Endothelial cell (in vitro differentiated cells): ENCODE results near the gene TMEM147. TPM values are rescaled to one million over a fixed set of nuclear protein-coding genes. Genes with fewer than 3 reads are reported as not detected.

Experiments used
- DNase-seq: peaks from one replicate; pipeline ENCODE4 v3.0.0; 2021; ENCODE audit warnings: low spot score
- H3K27ac Mint-ChIP-seq: one replicate; pipeline ENCODE4 v1.8.0; 2021; ENCODE audit warnings: mixed read lengths, inconsistent platforms; ENCODE audit not compliant: unreplicated experiment
- H3K27me3 Mint-ChIP-seq: one replicate; pipeline ENCODE4 v1.8.0; 2021; ENCODE audit warnings: mild to moderate bottlenecking, moderate library complexity, mixed read lengths, inconsistent platforms; ENCODE audit not compliant: unreplicated experiment
- H3K36me3 Mint-ChIP-seq: one replicate; pipeline ENCODE4 v1.8.0; 2021; ENCODE audit warnings: mild to moderate bottlenecking, low read depth, mixed read lengths, inconsistent platforms; ENCODE audit not compliant: unreplicated experiment
- H3K4me1 Mint-ChIP-seq: one replicate; pipeline ENCODE4 v1.8.0; 2021; ENCODE audit warnings: mild to moderate bottlenecking, mixed read lengths, inconsistent platforms; ENCODE audit not compliant: unreplicated experiment
- H3K4me3 Mint-ChIP-seq: one replicate; pipeline ENCODE4 v1.8.0; 2021; ENCODE audit warnings: mild to moderate bottlenecking, mixed read lengths, inconsistent platforms; ENCODE audit not compliant: unreplicated experiment
- H3K9me3 Mint-ChIP-seq: one replicate; pipeline ENCODE4 v1.8.0; 2021; ENCODE audit warnings: mixed read lengths, inconsistent platforms; ENCODE audit not compliant: unreplicated experiment
- CTCF ChIP-seq: fragments of 200-600 bp; sonication (generic); IDR thresholded peaks from one replicate; pipeline ENCODE4 v1.5.0; 2021; ENCODE audit warnings: antibody characterized with exemption; ENCODE audit not compliant: unreplicated experiment
- total RNA-seq: library from RNA; stranded (reverse); fragmentation: NEBNext Ultra II Directional; extraction: Animal tissue kit (Norgen Biotek cat#: 25700); gene quantifications from one replicate; pipeline ENCODE4 v1.2.1, GENCODE V29; 2021; ENCODE audit not compliant: unreplicated experiment

The TMEM147 gene
- total RNA-seq, 1 donor from 2014 or later: 62.0 TPM

- Mint-ChIP-seq H3K36me3 (peaks cover 7% of the 10 kb centered on the region), H3K27me3 (peaks cover 20% of the 10 kb centered on the region)
Measured at GRCh38 chr19:35551091-35551810, 5.8 kb downstream of the TMEM147 start.

GRCh38 chr19:35552534-35553384 lies 7.3 kb downstream of the TMEM147 start:
- Mint-ChIP-seq H3K4me3 (no peak overlapping the region), H3K9me3 (no peaks in the 10 kb centered on the region), H3K36me3 (peaks cover 11% of the 10 kb centered on the region), H3K4me1 (peaks cover 3% of the 10 kb centered on the region), H3K27ac (no peak overlapping the region), H3K27me3 (peaks cover 29% of the 10 kb centered on the region)
- no peak for TF ChIP-seq CTCF
- DNase-seq: no peak

More at GRCh38 chr19:35551091-35551810, 5.8 kb downstream of the TMEM147 start:
- Mint-ChIP-seq H3K9me3 (no peaks in the 10 kb centered on the region), H3K4me3 (no peak overlapping the region), H3K4me1 (peaks cover 3% of the 10 kb centered on the region), H3K27ac (no peak overlapping the region)
- TF ChIP-seq CTCF: no peak
- DNase-seq: no peak

GRCh38 chr19:35553385-35554000 lies 8.1 kb downstream of the TMEM147 start:
- H3K27me3 Mint-ChIP-seq: peaks cover 30% of the 10 kb centered on the region
- no peak overlapping the region for H3K4me3 Mint-ChIP-seq

GRCh38 chr19:35554076-35554475 lies 8.7 kb downstream of the TMEM147 start:
- peaks cover 3% of the 10 kb centered on the region for H3K4me1 Mint-ChIP-seq
- no peaks in the 10 kb centered on the region for H3K9me3 Mint-ChIP-seq
- H3K4me3 Mint-ChIP-seq: peak overlapping the region; percentile 4
- no peak for DNase-seq
- peaks cover 29% of the 10 kb centered on the region for H3K27me3 Mint-ChIP-seq
- no peak overlapping the region for H3K27ac Mint-ChIP-seq
- TF ChIP-seq CTCF: no peak
- peaks cover 11% of the 10 kb centered on the region for H3K36me3 Mint-ChIP-seq

More at GRCh38 chr19:35553385-35554000, 8.1 kb downstream of the TMEM147 start:
- no peak overlapping the region for H3K27ac Mint-ChIP-seq
- no peaks in the 10 kb centered on the region for H3K9me3 Mint-ChIP-seq
- H3K36me3 Mint-ChIP-seq: peaks cover 11% of the 10 kb centered on the region
- DNase-seq: no peak
- TF ChIP-seq CTCF: no peak
- H3K4me1 Mint-ChIP-seq: peaks cover 3% of the 10 kb centered on the region
